GM19023 (cell line): Measurements from ENCODE around the gene WDR45B.
"Not testable (repeated sequence)": the region's sequence is repeated elsewhere in the genome, so short reads cannot be mapped to it uniquely, and the experiment has no call there.

Experiments used
- ATAC-seq: cut with Tn5 transposase; IDR thresholded peaks from one replicate; pipeline ENCODE4 v1.9.1; 2021; ENCODE audit warnings: mild to moderate bottlenecking, moderate library complexity; ENCODE audit not compliant: unreplicated experiment

The WDR45B gene

GRCh38 chr17:82658796-82659452 lies 10.7 kb upstream of the WDR45B start:
- no peak for ATAC-seq

DNA sequence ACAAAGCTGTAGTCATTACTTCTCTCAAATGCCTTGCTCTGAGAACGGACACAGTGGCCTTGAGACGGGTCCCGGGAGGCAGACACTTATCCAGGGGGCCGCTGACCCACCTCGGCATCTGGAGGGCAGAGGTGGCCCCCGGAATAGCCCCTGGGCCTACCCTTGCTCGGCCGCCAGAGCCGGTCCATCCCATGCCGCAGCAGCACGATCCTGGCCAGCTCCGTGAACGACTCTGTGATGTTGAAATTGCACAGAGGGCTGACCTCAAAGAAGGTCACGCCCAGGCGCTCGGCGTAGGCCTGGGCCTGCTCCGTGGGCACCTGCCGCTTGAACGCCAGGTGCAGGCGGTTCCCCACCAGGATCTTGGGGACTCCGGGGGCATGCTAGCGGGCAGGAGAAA lies 10.1 kb upstream of the WDR45B start:
- ATAC-seq, result no peak

- no peak for ATAC-seq
These were observed 9.7 kb upstream of the WDR45B start for GRCh38 chr17:82657926-82658325.

- ATAC-seq, result no peak
These were observed 8.0 kb upstream of the WDR45B start for GRCh38 chr17:82656266-82656665.

DNA sequence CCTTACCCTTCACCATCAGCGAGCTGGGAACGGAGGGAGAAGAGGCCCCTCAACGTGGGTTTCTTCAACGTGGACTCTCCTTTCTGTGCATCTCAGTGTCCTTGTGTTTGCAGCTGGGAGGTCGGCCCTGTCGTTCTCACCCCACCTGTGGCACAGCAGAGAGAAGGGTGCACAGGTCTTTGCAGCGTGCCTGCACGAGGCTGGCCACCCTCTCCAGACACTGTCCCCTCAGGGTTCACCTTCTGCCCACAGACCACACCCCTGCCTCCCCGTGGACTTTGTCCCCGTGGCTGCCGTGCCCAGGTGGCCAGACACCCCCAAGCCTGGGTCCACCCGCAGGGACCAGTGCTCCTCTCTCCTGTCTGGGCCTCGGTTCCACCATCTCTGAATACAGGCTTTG lies 7.3 kb upstream of the WDR45B start:
- no peak for ATAC-seq

DNA sequence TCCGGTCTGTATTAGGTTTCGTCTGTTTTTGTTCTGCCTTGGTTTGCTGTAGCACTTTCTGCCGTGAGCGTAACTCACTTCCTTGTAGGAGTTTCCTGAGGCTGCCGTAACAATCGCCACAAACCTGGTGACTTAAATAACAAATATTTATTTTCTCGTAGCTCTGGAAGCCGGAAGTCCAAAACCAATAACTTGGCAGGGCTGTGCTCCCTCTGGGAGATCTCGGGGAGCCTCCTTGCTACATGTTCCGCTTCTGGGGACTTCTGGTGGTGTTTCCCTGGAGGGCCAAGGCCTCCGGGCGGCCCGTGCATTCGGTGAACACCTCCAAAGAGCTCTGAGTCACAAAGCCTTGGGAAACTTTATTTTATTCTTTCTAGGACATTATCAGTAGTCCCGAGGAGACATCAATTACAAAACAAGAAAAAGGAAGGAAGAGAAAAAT lies 6.8 kb upstream of the WDR45B start:
- no peak for ATAC-seq

DNA sequence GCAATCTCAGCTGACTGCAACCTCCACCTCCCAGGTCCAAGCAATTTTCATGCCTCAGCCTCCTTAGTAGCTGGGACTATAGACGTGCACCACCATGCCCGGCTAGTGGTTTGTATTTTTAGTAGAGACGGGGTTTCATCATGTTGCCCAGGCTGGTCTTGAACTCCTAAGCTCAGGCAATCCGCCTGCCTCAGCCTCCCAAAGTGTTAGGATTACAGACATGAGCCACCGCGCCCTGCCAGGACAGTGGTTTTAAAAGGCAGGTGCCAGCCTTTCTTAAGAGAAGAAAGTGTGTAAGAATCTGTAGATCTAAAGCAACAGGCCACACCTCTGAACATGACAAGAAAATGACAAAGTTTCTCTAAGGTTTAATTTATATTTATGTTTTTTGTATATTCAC lies 6.4 kb upstream of the WDR45B start:
- ATAC-seq, result not testable (repeated sequence)

GRCh38 chr17:82653651-82654528 lies 5.6 kb upstream of the WDR45B start:
- no peak for ATAC-seq

- no peak for ATAC-seq
These were observed 2.5 kb upstream of the WDR45B start for GRCh38 chr17:82650723-82651122.

DNA sequence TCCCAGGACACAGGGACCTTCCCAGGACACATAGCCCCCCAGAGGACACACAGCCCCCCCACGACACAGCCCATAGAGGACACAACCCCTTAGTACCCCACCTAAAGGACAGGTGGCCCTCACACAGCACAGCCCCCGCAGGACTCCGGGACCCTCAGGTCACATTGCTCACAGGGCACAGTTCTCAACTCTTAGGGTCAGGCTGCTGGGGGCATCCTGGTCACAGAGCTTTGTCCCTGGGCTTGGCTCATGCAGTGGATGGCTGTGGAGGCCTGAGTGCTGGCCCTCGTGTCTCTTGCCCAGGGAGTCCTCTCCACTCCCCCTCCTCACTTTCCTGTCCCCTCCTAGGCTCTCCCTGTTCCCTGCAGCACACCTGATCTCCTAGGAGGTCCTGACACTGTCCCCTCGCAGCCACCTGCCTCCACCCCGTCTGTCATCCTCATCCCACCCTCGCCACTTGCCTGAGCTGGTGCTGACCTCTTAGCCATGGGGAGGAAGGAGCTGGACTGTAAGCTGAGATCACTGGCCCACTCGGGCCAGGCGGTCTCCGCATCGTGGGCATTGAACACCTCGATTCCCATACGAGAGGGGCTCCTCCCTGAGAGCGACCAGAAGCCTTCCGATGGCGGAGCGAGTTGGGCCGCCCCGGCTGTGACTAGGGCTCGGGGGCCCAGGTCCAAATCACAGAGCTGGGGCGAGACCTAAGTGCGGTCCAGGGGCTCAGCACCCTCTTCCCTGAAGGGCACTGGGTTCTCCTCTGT lies 1.4 kb upstream of the WDR45B start:
- ATAC-seq, result no peak

GRCh38 chr17:82648742-82649331 lies 593 bp upstream of the WDR45B start:
- ATAC-seq, result no peak

DNA sequence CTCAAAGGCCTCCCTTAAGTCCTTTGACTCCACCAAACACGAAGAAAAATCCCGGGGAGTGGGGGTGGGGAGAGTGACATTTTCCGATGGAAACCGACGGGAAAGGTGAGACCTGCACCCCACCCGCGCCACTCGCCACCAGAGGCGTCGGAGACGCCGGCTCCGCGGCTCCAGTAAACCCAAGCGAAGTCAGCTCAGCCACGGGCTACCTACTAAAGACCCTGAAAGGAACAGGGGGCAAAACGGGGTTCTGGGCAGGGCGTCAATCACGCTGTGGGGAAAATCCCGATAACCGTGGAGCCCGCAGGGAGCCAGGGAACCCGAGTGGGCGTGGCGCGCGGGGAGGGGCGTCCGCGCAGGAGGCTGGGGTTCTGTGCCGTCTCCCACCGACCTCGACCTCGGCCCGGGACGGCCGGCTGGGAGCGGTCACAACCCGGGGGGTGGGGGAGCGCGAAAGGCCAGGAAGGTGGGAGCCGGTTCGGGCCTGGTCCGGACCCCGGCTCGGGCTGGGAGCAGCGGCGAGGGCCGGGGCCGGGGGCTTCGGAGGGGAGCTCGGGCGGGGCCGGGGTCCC lies 565 bp downstream of the WDR45B start:
- ATAC-seq, result peak; percentile 38

DNA sequence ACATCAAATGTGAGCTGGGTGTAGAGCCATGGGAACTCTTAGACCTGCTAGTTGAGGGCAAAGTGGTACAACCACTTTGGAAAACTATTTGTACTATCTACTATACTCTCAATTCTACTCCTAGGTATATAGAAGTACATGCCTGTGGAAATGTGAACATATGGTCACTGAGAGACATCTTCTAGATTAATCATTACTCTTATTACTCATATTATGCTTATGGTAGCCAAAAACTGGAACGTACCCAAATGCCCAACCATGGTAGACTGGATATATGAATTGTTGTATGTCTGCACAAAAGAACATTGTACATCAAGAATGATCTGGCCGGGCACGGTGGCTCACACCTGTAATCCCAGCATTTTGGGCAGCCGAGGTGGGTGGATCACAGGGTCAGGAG lies 2.7 kb downstream of the WDR45B start:
- no peak for ATAC-seq

DNA sequence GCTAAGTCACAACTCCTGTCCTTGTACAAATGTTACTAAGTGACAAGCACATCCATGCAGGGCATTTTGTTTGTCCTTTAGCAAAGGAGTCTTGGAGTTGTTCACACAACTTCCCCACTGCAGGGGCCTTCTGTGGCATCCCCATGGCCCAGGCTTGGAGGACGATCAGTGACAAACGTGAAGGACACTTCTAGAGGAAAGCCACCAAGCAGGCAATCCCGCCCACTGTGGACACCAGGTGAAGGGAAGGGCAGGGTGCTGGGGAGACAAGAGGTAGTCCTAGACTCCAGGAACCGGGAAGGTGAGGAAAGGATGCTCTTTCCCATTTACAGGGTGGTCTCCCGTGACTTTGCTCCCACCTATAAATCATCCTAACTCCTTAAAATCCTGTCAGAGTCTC lies 4.1 kb downstream of the WDR45B start:
- no peak for ATAC-seq

GRCh38 chr17:82642022-82642421 lies 6.2 kb downstream of the WDR45B start:
- no peak for ATAC-seq

GRCh38 chr17:82640036-82640435 lies 8.2 kb downstream of the WDR45B start:
- ATAC-seq, result no peak

DNA sequence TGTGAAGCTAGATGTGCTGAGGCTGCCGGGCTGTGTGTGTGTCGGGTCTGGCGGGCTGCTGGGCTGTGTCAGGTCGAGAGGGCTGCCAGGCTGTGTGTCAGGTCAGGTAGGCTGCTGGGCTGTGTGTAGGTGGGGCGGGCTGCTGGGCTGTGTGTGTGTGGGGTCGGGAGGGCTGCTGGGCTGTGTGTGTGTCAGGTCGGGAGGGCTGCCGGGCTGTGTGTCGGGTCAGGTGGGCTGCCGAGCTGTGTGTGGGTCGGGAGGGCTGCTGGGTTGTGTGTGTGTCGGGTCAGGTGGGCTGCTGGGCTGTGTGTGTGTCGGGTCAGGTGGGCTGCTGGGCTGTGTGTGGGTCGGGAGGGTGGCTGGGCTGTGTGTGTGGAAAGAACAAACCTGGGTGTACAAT lies 8.6 kb downstream of the WDR45B start:
- no peak for ATAC-seq

- ATAC-seq, result no peak
These were observed 10.0 kb downstream of the WDR45B start for GRCh38 chr17:82638183-82638773.

DNA sequence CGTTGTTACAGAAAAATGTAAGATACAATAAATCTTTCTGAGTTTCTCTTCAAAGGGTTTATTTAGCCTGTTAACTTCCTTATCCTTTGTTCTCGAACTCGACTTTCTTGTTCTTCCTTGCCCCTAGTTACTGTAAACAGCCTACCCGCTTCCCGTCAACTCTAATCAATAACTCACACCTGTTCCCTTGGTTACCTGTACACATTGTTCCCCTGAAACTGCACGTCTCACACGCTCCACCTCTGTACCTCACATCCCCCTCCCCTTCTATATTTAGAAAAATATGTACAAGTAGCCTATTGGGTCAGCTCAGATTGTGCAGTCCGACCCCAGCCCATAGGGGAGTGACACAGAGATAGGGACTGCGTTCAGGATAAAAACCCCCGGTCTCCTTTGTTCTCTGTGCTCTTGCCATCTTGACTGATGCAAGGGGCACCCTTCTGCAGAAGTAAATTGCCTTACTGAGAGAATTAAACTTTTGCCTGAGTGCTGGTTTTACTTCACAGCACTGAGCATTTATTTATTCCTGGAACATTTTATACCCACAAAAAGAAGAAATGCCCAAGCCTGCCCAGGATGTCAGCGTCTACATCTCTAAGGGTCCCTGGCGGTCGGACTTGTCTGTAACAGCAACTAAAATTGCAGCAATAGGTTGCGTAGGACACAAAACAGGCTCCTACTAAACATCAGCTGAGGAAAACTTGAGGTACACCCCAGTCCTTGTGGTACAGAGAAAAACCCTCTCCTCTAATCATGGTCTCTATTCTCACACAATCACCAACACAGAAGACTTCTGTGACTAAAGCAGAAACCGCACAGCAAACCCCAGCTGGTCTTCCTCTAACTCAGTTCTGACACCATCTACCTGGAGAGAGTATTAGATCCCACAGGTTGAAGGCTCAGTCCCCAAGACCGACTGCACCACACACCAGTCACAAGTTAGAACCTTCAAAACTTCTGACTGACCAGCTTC lies 11.3 kb downstream of the WDR45B start:
- ATAC-seq, result no peak
